Lung (tissue), 12 donors: ENCODE data around the gene SCRN2. TPM values are rescaled to one million over a fixed set of nuclear protein-coding genes. Genes with fewer than 3 reads are reported as not detected.

Experiments used
- ATAC-seq: fragments of 200-7000 bp; cut with Tn5 transposase; one replicate; pipeline ENCODE4 v1.9.1; 2020; ENCODE audit warnings: moderate number of reproducible peaks; ENCODE audit not compliant: insufficient read depth, low FRiP score
- DNase-seq, 3 donors: peaks; one replicate each; pipeline ENCODE4 v3.0.0-alpha.2; 2013 to 2017
- H3K27ac ChIP-seq, 2 donors: one replicate each; pipeline ENCODE4 v1.5.1; 2013; ENCODE audit warnings: mild to moderate bottlenecking in 2 of 2, moderate library complexity in 2 of 2, control low read depth in 1 of 2, inconsistent platforms in 1 of 2, low read depth in 1 of 2, low read length in 1 of 2
- H3K27me3 ChIP-seq, 3 donors: one replicate each; pipeline ENCODE4 v1.5.1; 2013; ENCODE audit warnings: low read length in 2 of 3; ENCODE audit not compliant: control insufficient read depth in 3 of 3, insufficient read depth in 3 of 3
- H3K36me3 ChIP-seq, 4 donors: one replicate each; pipeline ENCODE4 v1.5.1; 2013; ENCODE audit warnings: low read length in 4 of 4, mild to moderate bottlenecking in 1 of 4, moderate library complexity in 1 of 4; ENCODE audit not compliant: control insufficient read depth in 4 of 4, insufficient read depth in 4 of 4
- H3K4me1 ChIP-seq, 5 donors: one replicate each; pipeline ENCODE4 v1.5.1; 2013; ENCODE audit warnings: low read length in 5 of 5, mild to moderate bottlenecking in 2 of 5, moderate library complexity in 1 of 5; ENCODE audit not compliant: control insufficient read depth in 5 of 5, insufficient read depth in 5 of 5
- H3K4me3 ChIP-seq: one replicate; pipeline ENCODE4 v1.5.1; 2013; ENCODE audit warnings: mild to moderate bottlenecking, control low read depth, moderate library complexity
- H3K9ac ChIP-seq, 2 donors: one replicate each; pipeline ENCODE4 v1.5.1; 2013; ENCODE audit warnings: low read length in 2 of 2, control low read depth in 1 of 2; ENCODE audit not compliant: insufficient read depth in 1 of 2
- H3K9me3 ChIP-seq, 4 donors: one replicate each; pipeline ENCODE4 v1.5.1; 2013; ENCODE audit warnings: low read length in 3 of 4, mild to moderate bottlenecking in 1 of 4, moderate library complexity in 1 of 4; ENCODE audit not compliant: control insufficient read depth in 4 of 4, insufficient read depth in 3 of 4
- CTCF ChIP-seq: IDR thresholded peaks from 2 replicates; pipeline ENCODE4 v1.5.1; 2012; ENCODE audit warnings: mild to moderate bottlenecking; ENCODE audit errors: control extremely low read depth, extremely low read depth
- WGBS, 2 donors: extraction: QIAGEN DNeasy Blood & Tissue Kit; methylation state at CpG; one replicate each; pipeline ENCODE4 v1.1.7; 2013; 5-methylcytosine and 5-hydroxymethylcytosine counted together
- polyA plus RNA-seq, 2 donors: library from polyadenylated mRNA; stranded (reverse); fragments of 200-250 nt; gene quantifications; one replicate each; pipeline ENCODE4 v1.2.1, GENCODE V29; 2013
- total RNA-seq, 2 donors: library from RNA; depleted of rRNA in 1 of 2; stranded (reverse); fragments of >200 nt in 1 of 2; gene quantifications; one replicate each; pipeline ENCODE4 v1.2.1, GENCODE V29; 2014 to 2021
- donor health status: control.
- donor health status: control.
- donor health status: Bipolar disorder and iron deficiency.
- donor health status: healthy.
- donor health status: DM: yes; HTN: yes; CAD: no.

Gene SCRN2
- total and polyA plus RNA-seq, 4 donors = 22.8 to 61.7 (median 32.2) TPM

GRCh38 chr17:47813077-47813476, 28.0 kb downstream of the SCRN2 start:
- no peak for ATAC-seq
- Histone ChIP-seq H3K9me3 (no peaks in the 10 kb centered on the region), H3K4me3 (no peak overlapping the region), H3K27me3 (no peaks in the 10 kb centered on the region), H3K36me3 (peaks cover 3 to 73% (median 16%) of the 10 kb centered on the region in 4 donors), H3K4me1 (peaks cover 0 to 9% (median 3%) of the 10 kb centered on the region in 5 donors), H3K9ac (no peak overlapping the region), H3K27ac (no peak overlapping the region)
- TF ChIP-seq CTCF = no peak
- no peak for DNase-seq
- 95 to 96% methylated on average over 14 of the region's 14 CpGs for WGBS, 2 donors

GRCh38 chr17:47812146-47812920, 28.7 kb downstream of the SCRN2 start:
- no peaks in the 10 kb centered on the region for H3K9me3 ChIP-seq
- no peak for DNase-seq
- 85 to 87% methylated on average over 18 of the region's 18 CpGs for WGBS, 2 donors

GRCh38 chr17:47811709-47812108, 29.4 kb downstream of the SCRN2 start:
- WGBS, 2 donors = 77 to 87% methylated on average over 7 of the region's 7 CpGs
- ATAC-seq (no peak), DNase-seq (no peak)
- Histone ChIP-seq H3K9ac (no peak overlapping the region), H3K27me3 (no peaks in the 10 kb centered on the region), H3K36me3 (peaks cover 3 to 75% (median 18%) of the 10 kb centered on the region in 4 donors), H3K4me3 (no peak overlapping the region), H3K9me3 (no peaks in the 10 kb centered on the region), H3K4me1 (peaks cover 0 to 9% (median 3%) of the 10 kb centered on the region in 5 donors), H3K27ac (no peak overlapping the region)
- TF ChIP-seq CTCF = no peak

More at GRCh38 chr17:47812146-47812920, 28.7 kb downstream of the SCRN2 start:
- TF ChIP-seq CTCF = no peak
- Histone ChIP-seq H3K4me3 (no peak overlapping the region), H3K9ac (no peak overlapping the region), H3K27ac (no peak overlapping the region), H3K27me3 (no peaks in the 10 kb centered on the region), H3K4me1 (peaks cover 0 to 9% (median 3%) of the 10 kb centered on the region in 5 donors), H3K36me3 (peaks cover 3 to 74% (median 16%) of the 10 kb centered on the region in 4 donors)
- no peak for ATAC-seq
